Heart left ventricle (tissue), 16 donors: ENCODE data around the gene EXOC7. TPM values are rescaled to one million over a fixed set of nuclear protein-coding genes. Genes with fewer than 3 reads are reported as not detected.

Source experiments
- ATAC-seq, 4 donors: fragments of 200-7000 bp; cut with Tn5 transposase; one replicate each; pipeline ENCODE4 v1.9.1; 2020 to 2022; ENCODE audit warnings: moderate library complexity in 4 of 4, mild to moderate bottlenecking in 3 of 4, moderate number of reproducible peaks in 1 of 4
- DNase-seq, 5 donors: peaks; one replicate each; pipeline ENCODE4 v3.0.0-alpha.2; 2020
- H3K27ac ChIP-seq, 12 donors: fragments of 200-600 bp; sonication (generic) in 4 of 12; one replicate each; pipeline versions ENCODE4 v1.5.0 to v1.8.0; 2016 to 2022; ENCODE audit warnings: mild to moderate bottlenecking in 2 of 12
- H3K27me3 ChIP-seq, 9 donors: fragments of 200-600 bp; sonication (generic) in 2 of 9; one replicate each; pipeline versions ENCODE4 v1.5.1 to v1.8.0; 2016 to 2022; ENCODE audit warnings: mild to moderate bottlenecking in 3 of 9
- H3K36me3 ChIP-seq, 9 donors: fragments of 200-600 bp; sonication (generic) in 2 of 9; one replicate each; pipeline versions ENCODE4 v1.5.0 to v1.8.0; 2018 to 2022; ENCODE audit warnings: mild to moderate bottlenecking in 2 of 9
- H3K4me1 ChIP-seq, 12 donors: fragments of 200-600 bp; sonication (generic) in 4 of 12; one replicate each; pipeline versions ENCODE4 v1.5.0 to v1.8.0; 2016 to 2022; ENCODE audit warnings: mild to moderate bottlenecking in 3 of 12
- H3K4me3 ChIP-seq, 12 donors: fragments of 200-600 bp; sonication (generic) in 4 of 12; one replicate each; pipeline versions ENCODE4 v1.5.0 to v1.8.0; 2017 to 2022; ENCODE audit warnings: mild to moderate bottlenecking in 9 of 12, moderate library complexity in 4 of 12
- H3K9me3 ChIP-seq, 12 donors: fragments of 200-600 bp; sonication (generic) in 4 of 12; one replicate each; pipeline versions ENCODE4 v1.5.0 to v1.8.0; 2016 to 2022; ENCODE audit warnings: mild to moderate bottlenecking in 1 of 12
- POLR2A ChIP-seq, 2 donors: fragments of 450-650 bp; IDR thresholded peaks; one replicate each; pipeline ENCODE4 v1.6.1; 2017; ENCODE audit warnings: antibody characterized with exemption in 2 of 2, mild to moderate bottlenecking in 2 of 2, moderate library complexity in 2 of 2
- WGBS, 4 donors: extraction: QIAGEN DNeasy Blood & Tissue Kit in 2 of 4; methylation state at CpG; one replicate each; pipeline versions ENCODE4 v1.1.5 to v1.1.7; 2013 to 2018; 5-methylcytosine and 5-hydroxymethylcytosine counted together
- intact Hi-C, 10 donors: fragments of 100-400 bp; cut with DNase I; formaldehyde crosslinking; loops; one replicate each; pipeline versions ENCODE4 v1.11.1 to v1.14.2; 2022
- polyA plus RNA-seq, 2 donors: library from polyadenylated mRNA; stranded (reverse); fragments of 200-250 nt; gene quantifications; one replicate each; pipeline ENCODE4 v1.2.3, GENCODE V29; 2013
- total RNA-seq, 9 donors: library from RNA; depleted of rRNA in 2 of 9; stranded (reverse); fragments of >200 nt in 2 of 9; fragmentation: NEBNext Ultra II Directional in 3 of 9; extraction: Animal tissue kit (Norgen Biotek cat#: 25700) in 3 of 9; gene quantifications; one replicate each; pipeline versions ENCODE4 v1.1.0 to v1.2.4, GENCODE V29; 2016 to 2023
- TF ChIP-seq, protein P1 (sequence below), 12 donors: fragments of 200-600 bp; sonication (generic) in 4 of 12; IDR thresholded peaks; one replicate each; pipeline versions ENCODE4 v1.5.0 to v1.8.0; 2018 to 2022; ENCODE audit warnings: antibody characterized with exemption in 12 of 12, mild to moderate bottlenecking in 5 of 12
- donor health status: ischemic (EF 13 %, LVEDD 7.1; RV severe dilation, severe dysfunction).
- donor health status: healthy with polysubstance abuse.
- donor health status: DM: no; HTN: yes; CAD: no.
- donor health status: DM: no; HTN: no; CAD: no.
- donor health status: ischemic (EF 25% LVEDD 6.9; RV normal size, moderate dysfunction).
- donor health status: ischemic (EF 25% LVEDD 5.7; RV mildly dilated, moderate dysfunction).
- donor health status: healthy.
- donor health status: DM: yes; HTN: yes; CAD: no.
- donor health status: ischemic (EF 35%, LVEDD 5.7; RV mildly dilated, moderate dysfunction).
- donor health status: nonischemic (EF 11% LVEDD 7.7; RV severe dilation, severe dysfunction).
- donor health status: DM: yes; HTN: yes; CAD: no.
- donor health status: PGD.
- donor health status: ischemic (EF 29% LVEDD 5.4; RV normal size, mild dysfunction).
- donor health status: nonischemic (EF 23%, LVEDD 6.1; RV moderate dilation, normal function).

The EXOC7 gene
- total and polyA plus RNA-seq, 11 donors: 39.7 to 107 (median 77.0) TPM

DNA sequence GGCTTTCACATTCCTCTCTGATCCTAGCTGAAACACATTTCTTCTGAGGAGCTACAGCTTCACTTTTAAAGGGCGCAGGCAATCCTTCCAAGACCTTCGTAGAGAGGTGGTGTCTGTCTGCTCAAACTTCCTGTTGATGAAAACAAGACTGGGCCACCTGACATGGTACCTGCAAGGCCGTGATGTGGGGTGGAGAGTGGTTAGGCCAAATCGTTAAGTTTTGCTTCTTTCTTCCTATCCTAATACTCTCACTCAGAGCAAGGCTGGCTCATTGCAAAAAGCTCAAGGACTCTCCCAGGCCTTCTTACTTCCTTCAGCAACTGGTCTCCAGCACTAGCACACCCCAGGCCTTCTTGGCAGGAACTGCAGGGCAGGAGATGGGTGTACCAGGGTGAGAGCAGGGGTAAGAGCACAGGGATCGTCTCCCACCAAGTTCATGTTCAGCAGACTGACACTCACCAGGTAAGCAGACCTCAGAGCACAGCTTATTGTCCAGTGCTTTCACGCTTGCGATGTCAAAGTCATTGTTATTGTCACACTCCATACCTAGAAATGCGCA is 48.4 kb upstream of the EXOC7 start:
- intact Hi-C loops: no loop called here
- DNase-seq (no peak), ATAC-seq (no peak)
- Histone ChIP-seq H3K27ac (no peak overlapping the region), H3K36me3 (no peaks in the 10 kb centered on the region), H3K27me3 (no peaks in the 10 kb centered on the region), H3K9me3 (no peaks in the 10 kb centered on the region), H3K4me1 (peaks cover 0 to 5% (median 0%) of the 10 kb centered on the region in 12 donors), H3K4me3 (no peak overlapping the region)
- TF ChIP-seq POLR2A (IDR thresholded peaks at IDR 0.05): no peak
- TF ChIP-seq, protein P1, sequence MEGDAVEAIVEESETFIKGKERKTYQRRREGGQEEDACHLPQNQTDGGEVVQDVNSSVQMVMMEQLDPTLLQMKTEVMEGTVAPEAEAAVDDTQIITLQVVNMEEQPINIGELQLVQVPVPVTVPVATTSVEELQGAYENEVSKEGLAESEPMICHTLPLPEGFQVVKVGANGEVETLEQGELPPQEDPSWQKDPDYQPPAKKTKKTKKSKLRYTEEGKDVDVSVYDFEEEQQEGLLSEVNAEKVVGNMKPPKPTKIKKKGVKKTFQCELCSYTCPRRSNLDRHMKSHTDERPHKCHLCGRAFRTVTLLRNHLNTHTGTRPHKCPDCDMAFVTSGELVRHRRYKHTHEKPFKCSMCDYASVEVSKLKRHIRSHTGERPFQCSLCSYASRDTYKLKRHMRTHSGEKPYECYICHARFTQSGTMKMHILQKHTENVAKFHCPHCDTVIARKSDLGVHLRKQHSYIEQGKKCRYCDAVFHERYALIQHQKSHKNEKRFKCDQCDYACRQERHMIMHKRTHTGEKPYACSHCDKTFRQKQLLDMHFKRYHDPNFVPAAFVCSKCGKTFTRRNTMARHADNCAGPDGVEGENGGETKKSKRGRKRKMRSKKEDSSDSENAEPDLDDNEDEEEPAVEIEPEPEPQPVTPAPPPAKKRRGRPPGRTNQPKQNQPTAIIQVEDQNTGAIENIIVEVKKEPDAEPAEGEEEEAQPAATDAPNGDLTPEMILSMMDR (IDR thresholded peaks at IDR 0.05): no peak
- WGBS, 4 donors: 93 to 96% (median 95%) methylated on average over 8 of the region's 8 CpGs

DNA sequence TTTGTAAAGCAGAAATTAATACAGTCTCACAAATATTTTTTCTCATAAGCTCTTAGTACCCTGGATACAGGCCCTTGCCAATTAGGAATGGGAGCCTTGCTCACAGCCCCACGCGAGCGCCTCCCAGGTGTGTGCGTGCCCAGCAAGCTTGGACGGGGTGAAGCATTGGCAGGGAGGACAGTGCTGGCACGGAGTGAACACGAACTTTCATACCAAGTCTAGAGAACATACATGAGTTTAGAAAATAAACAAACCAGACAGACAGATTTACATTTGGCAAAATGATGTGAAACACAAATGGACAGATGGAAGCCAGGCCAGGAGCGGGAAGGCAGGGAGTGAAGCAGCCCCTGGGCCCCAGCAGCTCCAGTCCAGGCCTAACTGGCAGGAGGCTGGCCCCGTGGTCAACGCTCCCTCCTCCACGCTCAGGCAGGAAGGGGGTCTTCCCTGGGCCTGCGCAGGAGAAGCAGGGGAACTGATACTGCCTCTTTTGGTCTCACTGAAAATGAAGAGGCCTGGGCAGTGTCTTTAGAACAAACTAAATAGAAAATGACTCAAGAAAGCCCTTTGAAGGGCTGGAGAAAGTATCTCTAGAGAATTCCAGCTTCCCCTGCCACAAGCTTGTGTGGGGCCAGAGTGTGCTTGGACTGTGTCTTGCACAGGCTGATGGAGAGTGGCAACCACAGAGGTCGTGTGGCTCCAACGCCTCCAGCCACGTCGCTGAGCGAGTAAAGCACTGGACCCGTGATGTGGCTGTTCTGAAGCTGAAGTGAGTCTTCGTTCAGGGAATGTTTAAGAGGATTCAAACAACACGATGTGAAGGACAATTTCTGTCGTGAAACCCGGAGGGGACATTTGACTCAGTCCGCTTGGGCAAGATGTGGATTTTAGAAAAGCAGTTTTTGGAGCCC is 47.4 kb upstream of the EXOC7 start:
- 90 to 93% (median 92%) methylated on average over 23 of the region's 23 CpGs for WGBS, 4 donors
- no peak for ATAC-seq
- Histone ChIP-seq H3K27ac (peak overlapping the region in 1 of 12 donors; percentile 55), H3K4me3 (no peak overlapping the region), H3K36me3 (no peaks in the 10 kb centered on the region), H3K9me3 (no peaks in the 10 kb centered on the region), H3K27me3 (no peaks in the 10 kb centered on the region), H3K4me1 (peaks cover 0 to 11% (median 4%) of the 10 kb centered on the region in 12 donors)
- peak in 1 of 5 donors; percentile 13 for DNase-seq
- TF ChIP-seq, protein P1 (IDR thresholded peaks at IDR 0.05): no peak
- TF ChIP-seq POLR2A (IDR thresholded peaks at IDR 0.05): no peak
- intact Hi-C loops: no loop called here

DNA sequence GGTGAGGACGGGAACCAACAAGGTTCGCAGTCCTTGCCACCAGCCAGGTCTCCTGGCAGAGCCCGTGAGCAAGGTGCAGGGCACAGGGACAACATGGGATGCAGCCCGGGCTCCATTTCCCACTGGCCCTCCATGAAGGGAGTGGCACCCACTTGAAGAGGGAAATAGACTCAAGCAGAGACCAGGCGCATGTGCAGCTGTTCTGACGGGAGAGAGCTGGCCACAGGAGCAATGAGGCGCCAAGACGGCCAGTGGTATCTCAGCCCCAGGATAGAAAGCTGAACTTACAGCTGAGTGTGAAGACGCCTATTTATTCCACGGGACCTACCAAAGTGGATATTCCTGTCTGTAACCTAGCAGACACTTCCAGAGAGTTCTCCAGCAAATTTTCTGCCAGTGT is 45.6 kb upstream of the EXOC7 start:
- no peak for TF ChIP-seq POLR2A (IDR thresholded peaks at IDR 0.05)
- TF ChIP-seq, protein P1 (IDR thresholded peaks at IDR 0.05): no peak
- no peaks in the 10 kb centered on the region for H3K36me3 ChIP-seq
- no peaks in the 10 kb centered on the region for H3K27me3 ChIP-seq
- no peak overlapping the region for H3K4me3 ChIP-seq
- H3K27ac ChIP-seq: no peak overlapping the region
- intact Hi-C loops: no loop called here
- peaks cover 0 to 26% (median 11%) of the 10 kb centered on the region in 12 donors for H3K4me1 ChIP-seq
- DNase-seq (peak in 1 of 5 donors; percentile 9), ATAC-seq (no peak)
- WGBS, 4 donors: 92 to 96% (median 93%) methylated on average over 8 to 10 of the region's 10 CpGs
- no peaks in the 10 kb centered on the region for H3K9me3 ChIP-seq

DNA sequence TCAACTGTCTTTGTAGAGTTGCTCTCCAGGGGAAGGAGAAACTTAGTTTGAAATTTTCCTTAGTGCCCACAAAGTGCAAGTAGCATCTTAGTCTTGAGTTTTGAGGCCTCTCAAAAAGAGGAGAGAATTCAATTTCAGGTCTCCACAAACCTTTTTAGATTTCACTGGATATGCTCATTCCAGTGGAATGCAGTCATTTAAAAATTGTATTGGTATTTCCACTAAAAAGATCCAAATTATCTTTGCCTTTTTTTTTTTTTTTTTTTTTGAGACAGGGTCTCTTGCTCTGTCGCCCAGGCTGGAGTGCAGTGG is 44.4 kb upstream of the EXOC7 start:
- no peaks in the 10 kb centered on the region for H3K9me3 ChIP-seq
- no peak for TF ChIP-seq POLR2A (IDR thresholded peaks at IDR 0.05)
- TF ChIP-seq, protein P1 (IDR thresholded peaks at IDR 0.05): no peak
- intact Hi-C loops: no loop called here
- 88 to 100% (median 97%) methylated on average over 1 of the region's 1 CpG for WGBS, 4 donors
- H3K4me3 ChIP-seq: no peak overlapping the region
- ATAC-seq (no peak), DNase-seq (no peak)
- peaks cover 0 to 35% (median 11%) of the 10 kb centered on the region in 12 donors for H3K4me1 ChIP-seq
- no peak overlapping the region for H3K27ac ChIP-seq
- H3K36me3 ChIP-seq: no peaks in the 10 kb centered on the region
- H3K27me3 ChIP-seq: no peaks in the 10 kb centered on the region
